ENCODE data around the gene LRP1B.

DNA sequence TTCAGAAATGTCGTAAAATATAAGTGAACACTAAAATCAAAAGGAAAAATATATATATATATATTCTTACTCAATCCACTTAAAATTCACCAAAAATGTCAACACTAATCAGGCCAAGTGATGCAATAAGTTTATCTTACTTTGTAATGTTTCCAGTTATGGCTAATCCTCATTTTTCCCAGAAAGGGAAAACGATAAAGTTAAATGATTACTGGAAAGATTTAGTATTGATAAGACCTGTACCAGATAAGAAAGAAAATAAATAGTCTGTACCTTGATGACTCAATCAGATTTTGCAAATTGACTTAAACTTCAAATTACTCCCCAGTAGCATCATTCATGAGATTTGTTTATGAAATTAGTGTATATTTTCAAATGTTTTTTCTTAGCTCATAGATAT lies 407.0 kb downstream of the LRP1B start:
- TF ChIP-seq, protein P1, sequence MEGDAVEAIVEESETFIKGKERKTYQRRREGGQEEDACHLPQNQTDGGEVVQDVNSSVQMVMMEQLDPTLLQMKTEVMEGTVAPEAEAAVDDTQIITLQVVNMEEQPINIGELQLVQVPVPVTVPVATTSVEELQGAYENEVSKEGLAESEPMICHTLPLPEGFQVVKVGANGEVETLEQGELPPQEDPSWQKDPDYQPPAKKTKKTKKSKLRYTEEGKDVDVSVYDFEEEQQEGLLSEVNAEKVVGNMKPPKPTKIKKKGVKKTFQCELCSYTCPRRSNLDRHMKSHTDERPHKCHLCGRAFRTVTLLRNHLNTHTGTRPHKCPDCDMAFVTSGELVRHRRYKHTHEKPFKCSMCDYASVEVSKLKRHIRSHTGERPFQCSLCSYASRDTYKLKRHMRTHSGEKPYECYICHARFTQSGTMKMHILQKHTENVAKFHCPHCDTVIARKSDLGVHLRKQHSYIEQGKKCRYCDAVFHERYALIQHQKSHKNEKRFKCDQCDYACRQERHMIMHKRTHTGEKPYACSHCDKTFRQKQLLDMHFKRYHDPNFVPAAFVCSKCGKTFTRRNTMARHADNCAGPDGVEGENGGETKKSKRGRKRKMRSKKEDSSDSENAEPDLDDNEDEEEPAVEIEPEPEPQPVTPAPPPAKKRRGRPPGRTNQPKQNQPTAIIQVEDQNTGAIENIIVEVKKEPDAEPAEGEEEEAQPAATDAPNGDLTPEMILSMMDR (IDR thresholded peaks at IDR 0.05 in 4 of 5, conservative IDR thresholded peaks at IDR 0.05 in 1 of 5), result no peak
- TF ChIP-seq POLR2A (IDR thresholded peaks at IDR 0.05), result no peak
